ENCODE measurements around the gene USP6.
"Not testable (repeated sequence)": the region's sequence is repeated elsewhere in the genome, so short reads cannot be mapped to it uniquely, and the experiment has no call there.

The USP6 gene

GRCh38 chr17:5115673-5116651 lies at the start of gene USP6:
Gene USP6, plus strand, starts transcription at chr17:5116032. Its CDS starts 14,336 bp downstream, at chr17:5130368.
- FAIRE-seq (no peak), DNase-seq (ENCODE audit: low spot score) (no peak)

DNA sequence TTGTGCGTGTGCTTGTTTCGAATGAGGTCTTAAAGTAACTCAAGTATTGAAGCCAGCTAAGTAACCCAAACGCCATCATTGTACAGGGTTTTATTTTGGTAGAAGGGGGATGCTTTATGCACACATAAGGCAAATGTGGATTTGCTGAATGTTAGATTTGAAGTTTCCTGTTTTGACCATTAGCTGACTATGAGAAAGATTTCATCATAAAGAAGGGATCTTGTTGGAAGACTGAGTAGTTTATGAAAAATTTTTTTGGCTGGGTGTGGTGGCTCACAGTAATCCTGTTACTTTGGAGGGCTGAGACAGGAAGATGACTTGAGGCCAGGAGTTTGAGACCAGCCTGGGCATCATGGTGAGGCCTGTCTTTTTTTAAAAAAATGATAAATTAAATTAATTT lies 47.6 kb upstream of the USP6 start:
- FAIRE-seq (no peak), DNase-seq (ENCODE audit: low spot score) (no peak)

GRCh38 chr17:5069724-5070123 lies 46.1 kb upstream of the USP6 start:
- FAIRE-seq (no peak), DNase-seq (ENCODE audit: low spot score) (no peak)

DNA sequence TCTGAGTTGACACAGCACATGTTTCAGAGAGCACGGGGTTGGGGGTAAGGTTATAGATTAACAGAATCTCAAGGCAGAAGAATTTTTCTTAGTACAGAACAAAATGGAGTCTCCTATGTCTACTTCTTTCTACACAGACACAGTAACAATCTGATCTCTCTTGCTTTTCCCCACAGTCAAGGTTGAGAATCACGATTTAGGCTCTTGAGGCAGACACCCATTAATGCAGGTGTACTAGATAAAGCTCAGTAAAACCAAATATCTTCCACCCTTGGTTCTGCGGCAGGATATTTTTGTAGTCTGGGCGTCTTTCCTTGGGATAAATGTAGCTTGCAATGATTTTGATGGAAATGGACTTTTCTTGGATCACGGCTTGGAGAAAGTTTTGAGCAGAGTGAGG lies 40.4 kb upstream of the USP6 start:
- FAIRE-seq; DNase-seq (ENCODE audit: low spot score): not testable (repeated sequence)

- not testable (repeated sequence) for DNase-seq (ENCODE audit: low spot score); FAIRE-seq
These were observed 38.6 kb upstream of the USP6 start for GRCh38 chr17:5077275-5077674.

DNA sequence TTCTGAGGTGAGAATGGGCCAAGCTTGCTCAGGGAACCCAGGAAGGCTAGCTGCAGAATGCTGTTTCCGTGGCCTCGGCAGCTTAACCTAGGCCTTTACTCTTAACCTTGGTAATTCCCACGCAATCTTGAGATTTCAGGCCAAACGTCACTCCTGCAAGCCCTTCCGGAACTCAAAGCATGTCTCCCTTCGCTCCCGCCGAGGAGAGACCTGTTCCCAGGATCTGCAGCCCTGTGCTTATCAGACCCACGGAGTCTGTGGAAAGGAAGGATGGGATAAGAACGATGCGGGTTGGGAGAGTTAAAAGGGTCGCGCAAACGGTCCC lies 38.1 kb upstream of the USP6 start:
- DNase-seq (ENCODE audit: low spot score) (no peak), FAIRE-seq (no peak)

GRCh38 chr17:5078106-5079028 lies 37.5 kb upstream of the USP6 start, which contains the start of gene ZFP3:
Gene ZFP3, plus strand, starts transcription at chr17:5078467. Its CDS starts 13,038 bp downstream, at chr17:5091505.
- no peak for FAIRE-seq
- no peak for DNase-seq (ENCODE audit: low spot score)

- FAIRE-seq (no peak), DNase-seq (ENCODE audit: low spot score) (no peak)
These were observed 35.2 kb upstream of the USP6 start for GRCh38 chr17:5080591-5080990.

- FAIRE-seq: no peak
These were observed 23.4 kb upstream of the USP6 start for GRCh38 chr17:5092218-5093010.

GRCh38 chr17:5096731-5097100 lies 19.1 kb upstream of the USP6 start:
- FAIRE-seq (no peak), DNase-seq (ENCODE audit: low spot score) (no peak)

More at GRCh38 chr17:5092218-5093010, 23.4 kb upstream of the USP6 start:
- DNase-seq (ENCODE audit: low spot score): no peak

DNA sequence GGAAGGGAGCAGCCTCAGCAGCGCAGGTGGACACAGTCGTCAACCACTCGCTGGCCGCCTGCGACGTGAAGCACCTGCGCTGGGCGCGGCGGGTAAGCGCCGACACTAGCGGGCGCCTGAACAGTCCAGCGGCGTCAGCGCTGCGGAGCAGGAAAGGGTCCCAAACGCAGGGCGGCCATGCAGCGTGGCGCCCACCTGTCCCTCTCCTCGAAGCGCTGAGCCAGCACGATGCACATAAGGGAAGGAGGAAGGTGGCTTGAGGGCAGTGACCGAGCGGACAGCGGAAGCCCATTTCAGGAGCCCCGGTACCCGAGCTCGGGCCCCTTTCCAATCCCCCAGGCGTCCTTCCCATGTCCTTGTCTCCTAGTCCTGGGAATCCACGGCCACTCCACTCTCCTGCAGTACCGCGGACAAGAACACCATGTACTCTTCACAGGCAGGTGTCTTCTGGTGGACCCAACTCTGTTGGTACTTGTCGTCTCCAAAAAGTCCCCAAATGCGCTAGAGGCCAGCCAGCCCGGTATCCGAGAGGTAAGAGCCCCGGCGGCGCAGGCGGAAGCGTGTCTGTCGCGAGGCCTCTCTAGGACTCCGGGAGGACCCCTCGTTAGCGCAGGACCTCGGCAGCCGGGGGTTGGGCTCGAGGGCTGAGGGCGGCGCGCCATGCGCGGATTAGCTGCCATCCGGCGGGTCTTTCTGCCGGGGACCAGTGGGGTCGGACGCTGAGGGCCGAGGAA lies 18.6 kb upstream of the USP6 start:
- FAIRE-seq (no peak), DNase-seq (ENCODE audit: low spot score) (no peak)

- DNase-seq (ENCODE audit: low spot score) (no peak), FAIRE-seq (no peak)
These were observed 16.6 kb upstream of the USP6 start for GRCh38 chr17:5099271-5099670.

DNA sequence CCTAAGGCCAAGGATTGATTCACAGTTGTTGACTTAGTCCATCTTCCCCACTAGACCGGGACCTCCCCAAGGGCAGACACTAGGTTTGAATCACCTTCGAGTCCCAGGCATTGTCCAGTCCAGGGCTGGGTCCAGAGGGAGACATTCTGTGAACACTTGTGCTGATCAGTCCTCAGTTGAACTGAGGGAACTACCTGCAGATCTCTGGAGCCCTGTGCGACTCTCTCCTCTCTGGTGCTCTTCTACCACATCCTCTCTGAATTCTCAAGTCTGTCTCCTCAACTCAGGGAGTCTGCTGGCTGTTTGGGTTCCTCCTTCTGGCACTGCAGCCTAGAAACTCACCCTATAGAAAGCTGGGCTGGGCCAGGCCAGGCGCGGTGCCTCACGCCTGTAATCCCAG lies 15.0 kb upstream of the USP6 start:
- DNase-seq (ENCODE audit: low spot score): no peak
- no peak for FAIRE-seq

DNA sequence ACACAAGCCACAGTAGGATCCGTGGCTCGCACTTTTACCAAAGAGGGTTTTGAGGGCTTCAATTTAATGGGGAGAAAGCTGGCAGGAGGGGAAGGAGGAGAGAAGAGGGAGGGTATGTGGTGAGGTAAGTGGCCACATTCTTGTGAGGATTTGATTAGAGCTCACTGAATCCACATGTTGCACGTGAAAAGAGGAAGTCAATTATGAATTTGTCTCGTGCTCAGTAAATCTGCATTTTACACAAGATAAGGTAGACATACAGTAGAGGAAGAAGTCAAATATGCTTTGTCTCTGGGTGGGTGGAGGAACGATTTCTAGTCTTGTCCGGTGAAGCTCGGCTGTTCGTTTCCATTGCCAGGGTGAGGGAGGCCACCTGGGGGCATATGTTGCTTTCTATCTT lies 5.0 kb upstream of the USP6 start:
- no peak for FAIRE-seq
- DNase-seq (ENCODE audit: low spot score): no peak

DNA sequence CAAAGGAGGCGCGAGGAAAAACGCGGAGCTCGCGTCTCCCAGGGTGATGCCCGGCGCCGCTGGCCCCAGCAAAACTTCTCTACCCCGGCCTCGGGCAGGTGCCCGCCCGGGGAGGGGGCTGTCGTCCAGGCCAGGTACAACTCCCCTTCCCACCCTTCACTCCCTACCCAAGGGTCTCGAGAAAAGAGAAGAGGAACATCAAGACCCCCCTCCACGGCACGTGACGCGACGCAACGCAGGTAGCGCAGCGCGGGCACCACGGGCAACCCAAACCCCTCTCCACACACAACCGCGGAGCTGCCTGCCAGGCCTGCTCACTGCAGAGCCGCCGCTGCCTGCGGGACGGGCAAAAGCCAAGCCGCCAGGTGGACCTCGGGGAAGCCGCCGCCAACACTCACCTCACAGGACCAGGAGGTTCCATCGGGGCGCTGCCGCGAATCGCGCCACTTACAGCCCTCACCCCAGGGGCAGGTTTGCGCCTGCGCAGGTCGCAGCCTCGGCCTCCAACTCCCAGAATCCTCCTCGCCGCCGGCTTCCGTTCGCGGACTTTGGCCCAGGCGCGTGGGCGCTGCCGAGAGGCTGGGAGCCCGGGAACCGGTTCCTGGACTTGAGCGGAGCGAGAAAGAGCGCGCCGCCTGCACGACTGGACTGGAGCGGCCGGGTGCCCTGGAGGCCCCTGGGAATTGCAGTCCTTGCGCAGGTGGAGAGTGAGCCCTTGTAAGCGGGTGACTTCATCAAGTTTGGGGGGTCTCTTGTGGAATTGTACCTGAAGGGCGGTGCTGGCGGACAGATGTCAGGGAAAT lies 4.2 kb upstream of the USP6 start, which contains the start of gene ZNF232:
ZNF232 (minus strand) TSS at position 477 of the 803 bp plus-strand sequence; CDS start at position 421, 56 bp downstream.
- peak; percentile 72 for FAIRE-seq
- peak; percentile 79 for DNase-seq (ENCODE audit: low spot score)

DNA sequence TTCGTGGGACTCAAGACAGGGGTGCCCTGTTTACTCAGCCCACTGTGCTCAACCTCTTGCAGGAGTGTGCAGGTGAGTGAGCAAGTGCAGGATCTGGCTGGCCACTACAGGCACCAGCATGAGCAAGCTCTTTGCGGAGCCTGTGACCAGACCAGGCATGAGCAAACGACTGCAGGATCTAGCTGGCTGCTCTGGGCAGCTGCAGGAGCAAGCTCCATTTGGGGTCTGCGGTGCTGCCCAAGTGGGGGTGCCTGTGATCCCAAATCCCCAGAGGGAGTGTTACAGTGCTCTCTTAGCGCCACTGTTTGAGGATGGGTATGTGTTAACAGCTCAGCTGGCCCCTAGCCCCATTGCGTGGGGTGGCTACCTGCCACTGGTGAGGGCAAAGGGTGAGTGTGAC lies 2.4 kb downstream of the USP6 start:
- DNase-seq (ENCODE audit: low spot score): no peak
- no peak for FAIRE-seq

- no peak for FAIRE-seq
- DNase-seq (ENCODE audit: low spot score): no peak
These were observed 4.2 kb downstream of the USP6 start for GRCh38 chr17:5120036-5120435.

GRCh38 chr17:5120436-5121185 lies 4.8 kb downstream of the USP6 start:
- not testable (repeated sequence) for FAIRE-seq

More at GRCh38 chr17:5120436-5121185, 4.8 kb downstream of the USP6 start:
- not testable (repeated sequence) for DNase-seq (ENCODE audit: low spot score)

Data from RCC 7860 (cell line).